GM18499 (cell line): Measurements from ENCODE around the gene ACAP3.

Experiments used
- ATAC-seq: cut with Tn5 transposase; IDR thresholded peaks from one replicate; pipeline ENCODE4 v1.9.1; 2021; ENCODE audit warnings: moderate number of reproducible peaks; ENCODE audit not compliant: insufficient read depth, unreplicated experiment

The ACAP3 gene

DNA sequence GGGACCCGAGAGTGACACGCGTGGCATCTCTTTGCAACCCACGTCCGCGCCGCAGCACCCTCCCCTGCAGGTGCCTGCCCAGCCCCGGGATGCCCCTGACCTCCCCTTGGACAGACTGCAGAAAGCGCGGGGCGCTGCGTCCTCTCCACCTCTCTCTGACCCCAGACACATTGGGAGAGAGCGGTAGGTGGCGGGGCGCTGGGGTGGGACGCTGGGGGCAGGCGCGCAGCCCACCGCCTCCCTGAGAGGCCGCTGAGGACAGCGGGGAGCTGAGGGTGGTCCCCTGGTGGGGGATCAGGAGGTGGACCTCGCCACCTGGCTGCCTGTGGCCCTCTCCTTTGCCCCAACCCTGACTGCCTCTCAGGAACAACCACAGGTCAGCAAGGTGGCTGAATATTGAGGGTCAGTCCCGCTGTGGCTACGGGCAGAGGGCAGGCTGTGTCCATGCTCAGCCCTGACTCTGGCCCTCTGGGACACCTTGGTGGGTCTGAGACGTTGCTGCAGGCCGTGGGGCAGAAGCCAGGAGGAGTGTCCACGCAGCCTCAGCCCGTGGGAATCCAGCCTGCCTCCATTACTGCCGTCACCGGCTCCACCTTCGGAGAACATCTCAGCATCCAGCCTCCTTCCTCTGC lies 33.3 kb downstream of the ACAP3 start:
- ATAC-seq: no peak

DNA sequence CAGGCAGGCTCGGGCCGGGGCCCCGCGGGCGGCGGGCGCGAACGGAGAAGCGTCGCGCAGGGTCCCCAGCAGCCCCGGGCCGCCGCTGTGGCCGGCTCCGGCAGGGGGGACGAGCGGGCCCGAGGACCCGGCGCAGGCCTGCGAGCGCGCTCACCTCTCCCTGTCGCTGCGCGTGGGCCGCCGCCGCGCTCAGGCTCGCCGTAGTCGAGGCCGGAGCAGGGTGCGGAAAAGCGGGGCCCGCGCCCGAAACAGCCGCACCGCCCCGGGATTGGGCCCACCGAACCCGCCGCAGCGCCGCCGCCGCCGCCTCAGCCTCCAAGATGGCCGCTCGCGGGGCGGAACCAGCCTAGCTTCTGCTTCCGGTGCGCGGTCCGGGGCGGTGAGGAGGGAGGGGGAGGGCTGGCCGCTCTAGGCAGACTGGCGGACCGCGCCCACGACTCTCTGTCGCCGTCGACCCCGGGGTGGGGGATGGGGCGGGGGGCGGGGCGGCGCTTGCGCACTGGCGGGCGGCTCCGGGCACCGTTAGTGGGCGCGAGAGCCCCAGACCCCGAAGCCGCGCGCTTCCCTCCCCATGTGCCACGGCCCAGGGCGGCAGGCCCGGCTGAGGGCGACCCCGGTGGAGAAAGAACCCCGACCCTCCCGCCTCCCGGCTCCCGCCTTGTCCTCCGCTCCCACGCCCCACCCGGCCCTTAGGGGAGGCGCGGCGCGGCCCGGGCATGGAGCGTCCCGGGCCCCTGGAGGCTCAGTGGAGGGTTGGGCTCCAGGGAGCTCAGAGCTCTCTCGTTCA lies 34.0 kb downstream of the ACAP3 start, which contains the start of gene UBE2J2:
Gene UBE2J2, minus strand, starts transcription at position 343 of the 787 bp plus-strand sequence. CDS start 5,862 bp downstream, outside the sequence.
- ATAC-seq: no peak

DNA sequence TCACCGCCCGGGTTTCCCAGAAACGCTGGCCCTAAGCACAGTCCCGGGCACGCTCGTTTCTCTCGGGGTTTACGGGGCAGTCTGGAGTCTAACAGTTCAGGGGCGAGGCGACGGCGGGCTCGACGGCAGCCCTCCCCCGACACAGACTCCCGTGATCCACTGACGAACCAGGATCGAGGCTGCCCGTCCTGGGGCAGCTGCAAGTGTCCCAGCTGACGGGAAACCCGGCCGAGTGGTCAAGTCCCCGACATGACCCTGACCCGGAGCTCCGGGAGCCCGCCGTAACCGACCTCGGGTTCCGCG lies 34.6 kb downstream of the ACAP3 start:
- no peak for ATAC-seq

DNA sequence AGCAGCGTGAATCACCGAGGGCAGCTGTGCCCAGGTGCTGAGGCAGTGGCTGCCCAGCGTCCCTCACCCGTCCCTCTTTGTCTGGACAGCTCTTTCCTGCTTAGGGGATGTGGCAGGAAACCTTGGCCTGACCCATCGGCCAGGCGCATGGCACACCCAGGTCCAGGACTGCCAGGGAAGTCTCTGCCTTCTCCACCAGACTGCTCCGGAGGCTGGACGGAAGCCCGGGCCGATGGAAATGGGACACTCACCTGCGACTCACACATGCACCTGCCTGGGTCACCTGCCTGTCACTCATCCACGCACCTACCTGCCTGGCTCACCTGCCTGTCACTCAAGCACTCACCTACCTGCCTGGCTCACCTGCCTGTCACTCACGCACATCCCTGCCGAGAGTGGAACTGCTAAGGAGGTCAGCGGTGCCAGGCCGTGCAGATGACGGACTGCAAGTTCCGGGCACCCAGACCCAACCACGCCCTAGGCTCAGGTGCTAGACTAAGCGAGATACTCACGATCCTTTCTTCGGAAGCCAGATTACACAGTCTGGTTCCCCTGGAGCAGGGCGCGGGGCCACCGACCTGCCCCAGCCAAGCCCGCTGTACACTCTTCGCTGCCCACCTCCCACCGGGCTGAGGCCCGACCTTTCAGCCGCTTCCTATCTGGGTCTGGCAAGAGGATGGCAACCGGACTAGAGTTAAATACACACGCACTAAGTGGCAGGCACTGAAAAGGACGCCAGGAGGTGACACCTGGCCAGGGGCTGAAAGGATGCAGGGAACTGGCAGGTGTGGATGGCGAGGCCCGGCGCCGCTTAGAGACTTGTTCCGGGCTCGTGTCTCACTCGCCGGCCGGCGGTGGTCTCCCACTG lies 35.2 kb downstream of the ACAP3 start:
- ATAC-seq: no peak

DNA sequence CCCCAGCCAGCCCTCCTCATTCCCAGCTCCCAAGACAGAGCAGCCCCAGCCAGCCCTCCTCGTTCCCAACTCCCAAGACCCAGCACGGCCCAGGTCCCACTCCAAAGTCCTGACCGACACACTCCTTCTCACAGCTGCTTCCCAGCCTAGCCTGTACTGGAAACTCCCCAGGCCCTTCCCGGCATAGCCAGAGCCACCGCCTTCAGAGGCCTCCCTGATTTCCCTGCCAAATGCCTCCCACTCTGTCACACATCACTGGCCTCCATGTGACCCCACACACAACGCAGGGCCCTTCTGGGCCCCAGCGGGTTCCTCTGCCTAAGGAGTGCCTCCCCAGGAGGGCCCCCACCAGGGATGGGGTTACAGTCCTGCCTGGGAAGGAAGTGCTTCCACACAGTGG lies 36.9 kb downstream of the ACAP3 start:
- no peak for ATAC-seq

DNA sequence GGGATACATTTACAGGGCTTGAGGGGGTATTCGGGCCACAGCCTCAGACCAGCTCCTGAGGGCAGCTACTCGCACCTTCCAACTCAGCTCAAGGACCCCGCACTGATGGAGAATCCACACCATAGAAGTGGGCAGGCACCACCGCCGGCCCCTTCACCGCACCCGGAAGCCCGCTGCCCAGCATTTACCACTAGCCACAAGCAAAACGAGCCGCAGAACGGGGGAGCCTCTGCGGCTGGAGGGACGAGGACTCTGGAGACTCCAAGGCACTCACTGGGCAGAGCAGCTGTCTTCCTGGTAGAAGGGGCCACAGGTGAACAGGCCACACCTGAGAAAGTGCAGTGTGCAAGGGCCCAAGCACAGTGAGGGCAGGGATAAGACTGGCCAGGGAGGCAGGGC lies 39.4 kb downstream of the ACAP3 start:
- ATAC-seq: no peak

DNA sequence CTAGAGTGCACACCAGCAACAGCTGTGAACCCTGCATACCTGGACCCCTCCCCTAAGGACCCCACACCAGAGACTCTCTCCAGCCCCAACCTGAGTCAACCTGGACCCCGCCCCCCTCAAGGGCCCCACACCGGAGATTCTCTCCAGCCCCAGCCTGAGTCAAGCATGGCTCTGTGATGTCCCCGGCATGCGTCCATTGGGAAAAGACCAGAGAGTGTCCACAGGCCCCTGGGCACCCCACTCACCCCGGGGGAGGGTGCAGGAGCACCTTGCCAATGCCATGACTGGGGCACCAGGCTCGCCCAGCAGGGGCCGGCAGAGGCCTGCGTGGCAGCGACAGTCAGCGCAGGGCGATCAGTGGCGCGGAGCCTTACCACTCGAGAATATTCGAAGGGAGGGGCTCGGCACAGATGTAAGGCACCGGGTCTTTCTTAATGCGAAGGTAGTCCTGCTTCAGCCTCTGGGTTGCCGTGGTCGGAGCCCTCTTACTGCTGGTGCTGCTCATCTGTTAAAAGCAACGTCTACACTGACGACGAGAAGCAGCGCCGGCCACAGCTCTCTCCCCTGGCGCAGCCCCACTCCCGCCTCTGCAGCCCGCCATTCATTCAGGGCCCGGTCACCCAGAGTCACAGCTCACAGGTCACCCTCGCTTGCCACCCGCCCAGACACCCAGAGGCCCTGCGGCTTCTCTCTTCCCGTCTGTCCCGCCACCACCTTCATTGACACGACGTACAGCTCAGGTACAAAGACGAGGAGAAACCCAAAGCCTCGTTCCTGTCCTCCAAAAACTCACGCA lies 40.0 kb downstream of the ACAP3 start:
- ATAC-seq: no peak

DNA sequence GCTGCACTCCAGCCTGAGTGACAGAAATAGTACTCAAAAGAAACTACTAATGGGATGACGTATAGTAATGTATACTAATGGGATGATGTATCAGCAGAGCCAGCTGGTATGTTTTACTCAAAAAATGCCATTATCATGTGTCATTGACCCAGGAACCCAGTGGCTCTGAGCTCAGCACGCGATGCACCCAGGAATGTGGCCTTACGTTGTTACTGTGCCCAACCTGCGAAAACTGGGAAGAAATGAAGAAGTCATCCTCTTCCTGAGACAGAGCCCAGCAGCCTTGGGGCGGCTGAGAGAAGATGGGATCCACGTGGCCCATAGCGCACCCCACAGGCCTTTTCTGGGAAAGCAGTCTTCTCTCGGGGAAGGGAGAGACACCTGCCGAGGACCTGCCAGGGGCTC lies 42.9 kb downstream of the ACAP3 start:
- ATAC-seq: no peak

DNA sequence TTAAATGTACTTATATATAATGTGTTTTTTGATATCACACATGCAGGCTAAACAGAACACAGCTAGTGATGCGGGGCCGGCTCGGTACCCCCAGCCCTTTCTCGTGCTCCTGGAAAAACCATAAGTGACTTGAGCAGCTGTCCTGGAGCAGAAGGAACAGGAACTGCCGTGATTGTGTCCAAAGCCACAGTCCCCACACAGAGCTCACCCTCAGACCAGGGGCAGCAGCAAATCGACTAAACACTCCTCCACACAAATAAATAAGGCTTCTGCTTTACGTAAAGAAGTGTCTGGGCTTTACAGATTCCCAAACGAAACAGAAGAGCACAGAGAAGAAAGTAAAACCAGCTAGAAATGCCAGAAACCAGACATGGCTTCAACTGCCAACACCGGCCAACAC lies 43.7 kb downstream of the ACAP3 start:
- no peak for ATAC-seq

DNA sequence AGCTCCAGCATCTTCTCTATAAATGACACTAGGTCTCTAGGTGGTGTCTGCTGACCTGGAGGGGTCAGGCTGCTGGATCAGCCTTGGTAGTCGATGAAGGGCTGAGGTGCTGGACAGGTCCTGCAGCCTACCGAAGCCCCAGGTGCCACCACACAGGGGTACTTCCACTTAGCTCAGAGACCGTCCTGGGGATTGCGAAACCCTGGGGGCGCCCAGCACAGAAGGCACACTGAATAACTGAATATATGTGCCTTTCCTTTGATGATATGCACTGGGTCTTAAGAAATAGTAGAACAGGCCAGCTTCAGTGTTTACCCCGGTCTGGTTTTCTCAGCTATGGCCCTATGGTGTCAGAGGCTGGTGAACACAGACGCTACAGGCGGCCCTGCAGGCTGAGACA lies 45.0 kb downstream of the ACAP3 start:
- ATAC-seq: no peak

DNA sequence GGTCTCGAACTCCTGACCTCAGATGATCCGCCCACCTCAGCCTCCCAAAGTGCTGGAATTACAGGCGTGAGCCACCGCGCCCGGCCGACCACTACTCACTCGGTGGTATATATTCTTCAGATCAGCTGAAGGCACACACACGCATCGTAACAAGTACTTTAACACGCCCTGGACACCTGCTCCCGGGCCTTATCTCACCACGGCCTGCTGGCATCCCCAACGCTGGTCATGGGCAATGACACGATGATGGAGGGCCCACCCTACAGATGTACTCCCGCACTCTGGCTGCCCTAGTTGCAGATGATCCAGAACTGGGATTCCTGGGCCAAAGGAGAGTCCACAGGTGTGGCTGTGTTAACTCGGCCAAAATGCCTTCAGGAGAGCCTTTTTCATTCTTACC lies 45.7 kb downstream of the ACAP3 start:
- ATAC-seq: no peak

DNA sequence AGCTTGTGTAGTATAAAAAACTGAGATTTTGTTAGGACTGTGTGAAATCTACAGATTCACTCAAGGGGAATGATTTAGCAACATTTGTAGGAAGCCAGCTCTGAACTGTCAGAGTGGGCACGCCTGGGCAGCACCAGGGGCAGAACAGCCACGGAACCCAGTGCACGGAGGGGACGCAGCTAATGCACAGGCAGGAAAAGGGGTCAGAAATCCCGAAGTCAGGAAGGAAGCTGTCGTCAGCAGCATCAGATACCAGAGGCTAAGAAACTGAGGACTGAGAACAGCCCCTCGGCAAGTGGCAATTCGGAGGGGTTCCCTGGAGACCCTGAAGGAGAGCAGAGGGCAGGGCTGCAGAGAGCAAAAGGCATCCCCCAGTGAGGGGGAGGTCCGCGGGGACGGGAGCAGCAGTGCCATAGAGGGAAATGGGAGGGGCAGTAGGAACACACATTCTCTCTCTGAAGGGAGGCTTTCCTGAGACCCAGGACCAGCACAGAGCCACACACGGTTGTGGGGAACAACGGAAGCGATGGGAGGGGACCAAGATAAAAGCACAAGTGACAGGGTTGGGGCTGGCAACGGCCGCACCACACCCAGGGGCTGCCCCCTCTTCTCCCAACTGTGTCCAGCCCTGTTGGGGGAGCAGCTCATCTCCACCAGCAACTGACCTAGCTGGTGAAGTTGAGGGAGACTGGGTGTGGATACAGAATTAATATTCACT lies 46.7 kb downstream of the ACAP3 start:
- no peak for ATAC-seq

DNA sequence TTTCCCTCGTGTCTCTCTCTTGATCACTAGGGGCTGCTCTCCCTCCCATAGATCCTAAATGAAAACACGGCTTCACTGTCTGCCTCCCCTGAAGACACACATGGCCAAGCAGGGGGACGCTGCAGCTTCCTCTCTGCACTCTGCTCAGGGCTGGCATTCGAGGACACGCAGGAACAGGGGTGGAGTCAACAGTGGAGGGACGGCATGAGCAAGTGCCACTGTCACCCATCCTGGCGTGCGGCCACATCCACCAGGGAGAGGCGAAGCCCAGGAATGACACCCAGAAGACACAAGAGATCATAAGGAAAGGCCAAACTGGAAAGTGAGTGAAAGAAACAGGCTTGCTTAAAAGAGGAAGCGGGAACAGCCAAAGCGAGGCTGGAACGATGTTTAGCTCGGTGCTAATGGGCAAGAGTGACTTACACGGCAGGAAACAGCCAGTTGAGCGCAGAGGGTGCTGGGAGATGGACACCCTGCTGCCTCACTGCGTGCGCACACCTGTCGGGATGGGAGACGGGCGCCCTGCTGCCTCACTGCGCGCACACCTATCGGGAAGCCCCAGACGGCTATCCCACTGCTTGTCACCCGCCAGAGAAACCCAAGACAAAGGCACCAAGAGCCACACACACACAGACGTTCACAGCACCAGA lies 47.7 kb downstream of the ACAP3 start:
- no peak for ATAC-seq

DNA sequence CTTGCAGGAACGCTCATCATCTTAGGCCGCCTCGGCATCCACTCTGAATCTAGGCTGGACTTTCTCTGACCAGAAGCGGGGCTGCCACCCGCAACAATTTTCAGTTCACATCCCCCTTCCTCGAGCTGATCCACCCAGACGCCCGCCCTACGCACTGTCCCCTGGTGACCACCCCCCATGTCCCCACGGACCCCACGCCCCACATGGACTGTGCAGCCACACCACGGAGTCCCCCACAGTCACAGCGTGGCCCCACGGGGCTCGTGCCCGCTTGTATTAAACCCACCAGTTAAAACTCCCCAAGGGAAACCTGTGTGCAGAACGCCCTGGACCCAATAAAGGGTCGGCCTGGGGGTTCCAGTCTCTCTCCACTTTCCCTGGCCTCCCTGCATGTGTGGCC lies 48.2 kb downstream of the ACAP3 start:
- ATAC-seq: no peak

DNA sequence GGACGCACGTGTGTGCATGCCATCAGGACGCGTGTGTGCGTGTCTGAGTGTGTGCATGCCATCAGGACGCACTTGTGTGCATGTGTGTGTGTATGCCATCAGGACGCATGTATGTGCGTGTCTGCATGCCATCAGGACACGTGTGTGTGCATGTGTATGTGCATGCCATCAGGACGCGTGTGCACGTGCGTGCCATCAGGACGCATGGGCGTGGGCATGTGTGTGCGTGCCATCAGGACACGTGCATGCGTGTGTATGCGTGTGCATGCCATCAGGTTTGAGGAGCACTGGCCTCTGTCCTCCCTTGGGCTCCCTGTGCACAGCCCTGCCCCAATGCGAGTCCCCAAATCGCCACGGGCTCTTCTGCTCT lies 48.6 kb downstream of the ACAP3 start:
- ATAC-seq: no peak

DNA sequence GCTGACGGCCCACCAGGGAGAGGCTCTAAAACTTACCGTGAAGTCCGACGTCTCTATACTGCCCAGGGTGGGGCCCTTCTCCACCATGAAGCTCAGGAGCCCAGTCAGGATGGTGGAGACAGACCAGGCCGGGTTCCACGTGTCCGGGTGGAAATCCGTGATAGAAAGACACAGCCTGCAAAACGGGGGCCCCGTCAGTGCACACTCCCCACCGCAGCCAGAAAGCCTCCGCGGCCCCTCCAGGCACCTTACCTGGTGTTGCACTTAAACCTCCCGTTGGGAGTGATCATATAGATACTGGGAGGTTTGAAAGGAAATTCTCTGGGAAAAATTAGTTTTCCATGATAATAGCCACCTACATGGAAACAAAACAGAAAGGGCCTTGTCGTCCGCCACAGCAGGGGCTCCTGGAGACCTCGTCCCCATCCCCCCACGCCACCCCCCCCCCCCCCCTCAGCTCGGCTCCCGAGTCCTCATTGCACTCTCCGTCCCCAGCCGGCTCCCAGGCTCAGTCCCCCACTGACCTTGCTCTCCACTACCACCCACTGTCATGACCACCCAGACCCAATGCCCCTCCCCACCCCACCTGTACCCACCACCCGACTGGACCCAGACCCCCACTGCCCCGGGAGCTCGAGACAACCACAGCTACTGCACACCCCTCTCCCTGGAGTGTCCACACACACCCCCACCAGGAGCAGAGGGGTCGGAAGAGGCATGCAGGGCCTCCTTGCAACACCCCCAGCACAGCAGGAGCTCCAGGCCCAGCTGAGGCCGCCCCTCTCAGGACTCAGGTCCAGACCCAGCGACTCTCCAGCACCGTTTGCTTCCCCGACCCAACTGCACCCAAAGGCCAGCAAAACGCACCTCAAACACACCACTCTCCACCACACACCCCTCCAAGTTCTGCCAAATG lies 50.5 kb downstream of the ACAP3 start:
- ATAC-seq: no peak

DNA sequence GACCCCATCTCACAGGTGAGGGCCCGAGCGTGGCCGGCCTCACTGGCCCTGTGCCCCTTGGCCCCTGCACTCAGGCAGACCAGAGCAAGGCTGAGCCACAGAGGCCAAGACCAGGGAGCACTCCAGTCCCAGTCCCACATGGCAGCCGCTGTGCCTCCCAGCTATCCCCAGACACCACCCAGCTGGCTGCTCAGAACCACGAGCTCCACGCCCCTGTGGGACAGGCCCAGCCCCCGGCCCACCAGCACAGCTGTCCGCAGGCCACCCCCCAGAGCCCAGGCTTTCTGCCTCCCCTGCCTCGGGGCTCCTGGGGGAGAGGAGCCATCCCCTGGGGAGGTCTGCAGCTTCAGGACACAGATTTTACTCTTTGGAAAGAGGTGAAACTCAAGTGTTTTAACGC lies 52.1 kb downstream of the ACAP3 start:
- ATAC-seq: no peak

DNA sequence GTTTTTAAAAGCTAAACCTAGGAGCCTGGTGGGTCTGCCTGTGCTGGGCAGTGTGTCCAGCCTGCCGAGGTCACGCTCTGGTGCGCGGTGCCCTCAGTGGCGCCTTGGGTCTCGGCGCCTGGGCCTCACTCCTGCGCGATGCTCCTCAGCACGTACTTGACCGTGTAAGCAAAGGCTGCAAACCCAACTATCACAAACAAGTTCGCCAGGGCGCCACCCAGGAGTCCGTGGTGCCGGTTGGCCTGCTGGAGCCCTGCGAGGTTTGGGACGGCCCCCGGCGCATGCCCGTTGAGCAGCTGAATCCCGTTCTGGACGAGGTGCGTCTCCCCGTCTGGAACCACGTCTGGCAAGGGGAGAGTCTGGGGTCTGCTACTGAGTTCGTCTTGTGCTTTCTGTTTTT lies 52.7 kb downstream of the ACAP3 start:
- ATAC-seq: no peak

DNA sequence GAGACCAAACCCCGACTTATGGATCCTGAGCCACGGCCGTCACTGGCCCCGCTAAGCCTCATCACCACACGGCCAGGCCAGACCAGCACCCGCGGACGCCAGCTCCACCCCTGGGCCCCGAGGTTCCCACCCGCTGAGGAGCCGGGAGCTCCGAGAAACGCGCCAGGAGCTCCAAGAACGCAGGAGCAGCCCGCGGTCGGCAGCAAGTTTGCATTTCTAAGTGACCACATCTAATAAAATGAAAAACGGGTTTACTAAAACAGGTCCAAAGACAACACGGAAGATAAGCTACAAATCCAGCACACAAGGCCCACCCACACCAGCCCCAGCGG lies 53.1 kb downstream of the ACAP3 start:
- no peak for ATAC-seq
